Retinal pigment epithelial cell (primary cell): ENCODE measurements around the gene DUSP15.

Source experiments
- DNase-seq: peaks from one replicate; pipeline ENCODE4 v3.0.0-alpha.2; 2010; ENCODE audit warnings: low read depth
- H3K4me3 ChIP-seq: 2 replicates; pipeline ENCODE4 v1.5.1; 2011; ENCODE audit warnings: mild to moderate bottlenecking, low read length, control low read depth, moderate library complexity
- CTCF ChIP-seq: conservative IDR thresholded peaks from 2 replicates; pipeline ENCODE4 v1.5.1; 2011; ENCODE audit warnings: low read depth, low read length, control low read depth, inconsistent platforms

The DUSP15 gene

GRCh38 chr20:31870726-31871617 is 645 bp upstream of the DUSP15 start:
- peak overlapping the region; percentile 54 for H3K4me3 ChIP-seq
- TF ChIP-seq CTCF = no peak
- DNase-seq = no peak

- no peak for TF ChIP-seq CTCF
- peak overlapping the region; percentile 54 for H3K4me3 ChIP-seq
- no peak for DNase-seq
Observed at GRCh38 chr20:31869673-31869941, 720 bp downstream of the DUSP15 start.

GRCh38 chr20:31868853-31869672 is 1.3 kb downstream of the DUSP15 start:
- no peak for TF ChIP-seq CTCF
- no peak for DNase-seq
- no peak overlapping the region for H3K4me3 ChIP-seq

- H3K4me3 ChIP-seq = no peak overlapping the region
- DNase-seq = no peak
- TF ChIP-seq CTCF = no peak
Observed at GRCh38 chr20:31866221-31866620, 4.1 kb downstream of the DUSP15 start.

GRCh38 chr20:31864521-31865400 is 5.6 kb downstream of the DUSP15 start:
- no peak overlapping the region for H3K4me3 ChIP-seq
- TF ChIP-seq CTCF = no peak
- no peak for DNase-seq

- no peak overlapping the region for H3K4me3 ChIP-seq
- DNase-seq = no peak
Observed at GRCh38 chr20:31863296-31864085, 6.8 kb downstream of the DUSP15 start.

More at GRCh38 chr20:31863296-31864085, 6.8 kb downstream of the DUSP15 start:
- no peak for TF ChIP-seq CTCF
